H9 (cell line): ENCODE data around the gene HUS1B. TPM values are rescaled to one million over a fixed set of nuclear protein-coding genes. Genes with fewer than 3 reads are reported as not detected.

Experiments
- DNase-seq: peaks from one replicate; pipeline ENCODE4 v3.0.0-alpha.2; 2017
- H2AFZ ChIP-seq: one replicate; pipeline ENCODE4 v1.6.1; 2013; ENCODE audit warnings: mild to moderate bottlenecking, low read length, control low read depth, moderate library complexity
- H2AK5ac ChIP-seq: 2 replicates; pipeline ENCODE4 v1.6.1; 2013; ENCODE audit warnings: low read length, control low read depth, mixed read lengths; ENCODE audit not compliant: insufficient read length
- H2BK120ac ChIP-seq: one replicate; pipeline ENCODE4 v1.6.1; 2013; ENCODE audit warnings: low read depth, mild to moderate bottlenecking, low read length, control low read depth, inconsistent platforms; ENCODE audit not compliant: poor library complexity, severe bottlenecking
- H2BK12ac ChIP-seq: 2 replicates; pipeline ENCODE4 v1.6.1; 2013; ENCODE audit warnings: low read length, control low read depth, mixed read lengths, low read depth; ENCODE audit not compliant: insufficient read length
- H2BK15ac ChIP-seq: 2 replicates; pipeline ENCODE4 v1.6.1; 2013; ENCODE audit warnings: low read depth, low read length, control low read depth
- H2BK20ac ChIP-seq: one replicate; pipeline ENCODE4 v1.6.1; 2013; ENCODE audit warnings: low read depth, mild to moderate bottlenecking, low read length, control low read depth, inconsistent platforms; ENCODE audit not compliant: poor library complexity, severe bottlenecking
- H2BK5ac ChIP-seq: 2 replicates; pipeline ENCODE4 v1.6.1; 2013; ENCODE audit warnings: low read length, control low read depth, mixed read lengths; ENCODE audit not compliant: insufficient read length
- H3K14ac ChIP-seq: 2 replicates; pipeline ENCODE4 v1.6.1; 2013; ENCODE audit warnings: low read length, control low read depth; ENCODE audit not compliant: insufficient read depth
- H3K18ac ChIP-seq: 2 replicates; pipeline ENCODE4 v1.6.1; 2013; ENCODE audit warnings: low read depth, mild to moderate bottlenecking, mixed read lengths, low read length, control low read depth; ENCODE audit not compliant: insufficient read length
- H3K23ac ChIP-seq: 2 replicates; pipeline ENCODE4 v1.6.1; 2013; ENCODE audit warnings: low read length, control low read depth, mixed read lengths, low read depth; ENCODE audit not compliant: insufficient read length
- H3K23me2 ChIP-seq: 2 replicates; pipeline ENCODE4 v1.6.1; 2013; ENCODE audit warnings: low read depth, mild to moderate bottlenecking, mixed read lengths, low read length, control low read depth; ENCODE audit not compliant: insufficient read length, poor library complexity, severe bottlenecking
- H3K27ac ChIP-seq: 2 replicates; pipeline ENCODE4 v1.5.1; 2013; ENCODE audit warnings: low read length, control low read depth, mixed read lengths, low read depth; ENCODE audit not compliant: insufficient read length
- H3K27me3 ChIP-seq: 2 replicates; pipeline ENCODE4 v1.6.1; 2013; ENCODE audit warnings: low read length, control low read depth, inconsistent platforms; ENCODE audit not compliant: insufficient read depth
- H3K4ac ChIP-seq: 2 replicates; pipeline ENCODE4 v1.6.1; 2013; ENCODE audit warnings: low read depth, mild to moderate bottlenecking, control low read depth, inconsistent platforms, low read length, moderate library complexity
- H3K4me1 ChIP-seq: 2 replicates; pipeline ENCODE4 v1.6.1; 2013; ENCODE audit warnings: low read length, control low read depth, inconsistent platforms; ENCODE audit not compliant: insufficient read depth
- H3K4me2 ChIP-seq: 2 replicates; pipeline ENCODE4 v1.6.1; 2013; ENCODE audit warnings: low read length, control low read depth, mixed read lengths; ENCODE audit not compliant: insufficient read length, insufficient read depth
- H3K56ac ChIP-seq: 2 replicates; pipeline ENCODE4 v1.6.1; 2013; ENCODE audit warnings: low read depth, mild to moderate bottlenecking, mixed read lengths, low read length, control low read depth; ENCODE audit not compliant: insufficient read length
- H3K79me1 ChIP-seq: 2 replicates; pipeline ENCODE4 v1.6.1; 2013; ENCODE audit warnings: low read depth, mild to moderate bottlenecking, moderate library complexity, low read length, control low read depth, inconsistent platforms; ENCODE audit not compliant: insufficient read depth, poor library complexity, severe bottlenecking
- H3K79me2 ChIP-seq: 2 replicates; pipeline ENCODE4 v1.6.1; 2013; ENCODE audit warnings: low read length, control low read depth, inconsistent platforms; ENCODE audit not compliant: insufficient read depth
- H3K9ac ChIP-seq: 2 replicates; pipeline ENCODE4 v1.6.1; 2013; ENCODE audit warnings: low read length, control low read depth, mixed read lengths; ENCODE audit not compliant: insufficient read length; ENCODE audit errors: extremely low read depth
- H3K9me3 ChIP-seq: one replicate; pipeline ENCODE4 v1.6.1; 2013; ENCODE audit warnings: low read depth, low read length, inconsistent platforms; ENCODE audit not compliant: control insufficient read depth
- H3T11ph ChIP-seq: one replicate; pipeline ENCODE4 v1.6.1; 2013; ENCODE audit warnings: mild to moderate bottlenecking, low read length, control low read depth, inconsistent platforms
- H4K20me1 ChIP-seq: one replicate; pipeline ENCODE4 v1.6.1; 2013; ENCODE audit not compliant: control insufficient read depth, insufficient read length, insufficient read depth
- H4K5ac ChIP-seq: 2 replicates; pipeline ENCODE4 v1.6.1; 2013; ENCODE audit warnings: low read depth, mild to moderate bottlenecking, mixed read lengths, low read length, control low read depth; ENCODE audit not compliant: insufficient read length
- H4K8ac ChIP-seq: replicated peaks from 2 replicates; pipeline ENCODE4 v1.6.1; 2013; ENCODE audit warnings: low read length, control low read depth, mixed read lengths, low read depth; ENCODE audit not compliant: insufficient read length
- H4K91ac ChIP-seq: 2 replicates; pipeline ENCODE4 v1.6.1; 2013; ENCODE audit warnings: low read depth, mild to moderate bottlenecking, moderate library complexity, mixed read lengths, low read length, control low read depth; ENCODE audit not compliant: insufficient read length
- H3K27ac Mint-ChIP-seq, 3 experiments: 2 replicates in 2 of 3; 3 replicates in 1 of 3; pipeline ENCODE4 v1.8.0; 2020 to 2021; ENCODE audit warnings: mixed read lengths in 3 of 3, mild to moderate bottlenecking in 1 of 3, moderate library complexity in 1 of 3
- H3K27me3 Mint-ChIP-seq: 2 replicates; pipeline ENCODE4 v1.8.0; 2021; ENCODE audit warnings: low read depth, mild to moderate bottlenecking, moderate library complexity, mixed read lengths
- H3K36me3 Mint-ChIP-seq, 3 experiments: 2 replicates in 2 of 3; 3 replicates in 1 of 3; pipeline ENCODE4 v1.8.0; 2020 to 2021; ENCODE audit warnings: low read depth in 3 of 3, mixed read lengths in 3 of 3; ENCODE audit not compliant: insufficient read depth in 1 of 3
- H3K4me1 Mint-ChIP-seq, 2 experiments: 2 replicates each; pipeline ENCODE4 v1.8.0; 2020; ENCODE audit warnings: mixed read lengths in 2 of 2
- H3K4me3 Mint-ChIP-seq, 2 experiments: 2 replicates in 1 of 2; 3 replicates in 1 of 2; pipeline ENCODE4 v1.8.0; 2020 to 2021; ENCODE audit warnings: mild to moderate bottlenecking in 2 of 2, mixed read lengths in 2 of 2, moderate library complexity in 1 of 2
- H3K9me3 Mint-ChIP-seq, 2 experiments: 2 replicates in 1 of 2; 3 replicates in 1 of 2; pipeline ENCODE4 v1.8.0; 2020; ENCODE audit warnings: mild to moderate bottlenecking in 2 of 2, mixed read lengths in 2 of 2, moderate library complexity in 1 of 2
- CTCF ChIP-seq: fragments of 200-600 bp; sonication (generic); conservative IDR thresholded peaks from 3 replicates; pipeline ENCODE4 v1.8.0; 2021; ENCODE audit warnings: antibody characterized with exemption, mild to moderate bottlenecking
- WGBS: extraction: QIAGEN DNeasy Blood & Tissue Kit; methylation state at CpG from one replicate; pipeline ENCODE4 v1.1.7; 2013; ENCODE audit warnings: missing lambda C conversion rate, low lambda C conversion rate, mixed read lengths; ENCODE audit not compliant: insufficient read length; ENCODE audit errors: extremely low coverage; 5-methylcytosine and 5-hydroxymethylcytosine counted together
- total RNA-seq: library from RNA; stranded (reverse); gene quantifications from 2 replicates; pipeline ENCODE4 v1.2.1, GENCODE V29; 2021

The HUS1B gene
- total RNA-seq, 1 experiment from 2014 or later: 0.96 TPM

GRCh38 chr6:654136-654535 is 2.8 kb downstream of the HUS1B start:
- H3K4me1 Mint-ChIP-seq: peaks cover 38 to 44% of the 10 kb centered on the region in 2 experiments
- Histone ChIP-seq H3T11ph (no peak overlapping the region), H3K4me1 (no peaks in the 10 kb centered on the region; the same call in 1 of the 2 replicates), H3K9me3 (no peaks in the 10 kb centered on the region), H3K27me3 (no peaks in the 10 kb centered on the region), H4K91ac (no peak overlapping the region), H2AFZ (no peak overlapping the region), H2BK120ac (no peak overlapping the region), H2BK5ac (no peak overlapping the region), H3K9ac (no peak overlapping the region), H3K23ac (no peak overlapping the region), H3K27ac (no peak overlapping the region), H4K5ac (no peak overlapping the region), H4K8ac (no peak overlapping the region), H2BK20ac (no peak overlapping the region), H3K18ac (no peak overlapping the region), H3K4me2 (no peak overlapping the region), H3K23me2 (no peaks in the 10 kb centered on the region), H3K56ac (no peak overlapping the region), H2BK12ac (no peak overlapping the region), H3K14ac (no peak overlapping the region), H3K79me2 (no peaks in the 10 kb centered on the region; the same call in 1 of the 2 replicates), H3K4ac (no peak overlapping the region), H2AK5ac (no peak overlapping the region), H2BK15ac (no peak overlapping the region), H3K79me1 (no peaks in the 10 kb centered on the region), H4K20me1 (no peaks in the 10 kb centered on the region)
- H3K4me3 Mint-ChIP-seq: no peak overlapping the region; a peak in 1 of 5 replicates
- H3K9me3 Mint-ChIP-seq: no peaks in the 10 kb centered on the region; a peak in 1 of 5 replicates
- no peak overlapping the region for H3K27ac Mint-ChIP-seq
- WGBS: no CpG with 5 or more reads among the region's 4 CpGs
- TF ChIP-seq CTCF: no peak
- no peaks in the 10 kb centered on the region for H3K27me3 Mint-ChIP-seq
- peaks cover 9 to 19% (median 11%) of the 10 kb centered on the region in 3 experiments; a peak in 6 of 7 replicates for H3K36me3 Mint-ChIP-seq
- DNase-seq: no peak
